ENCODE results near the gene PAGE2.

GRCh38 chrX:55099162-55099561 lies 10.3 kb downstream of the PAGE2 start:
- TF ChIP-seq CTCF (IDR thresholded peaks at IDR 0.05) (no peak), POLR2A (IDR thresholded peaks at IDR 0.05) (no peak)
